ENCODE measurements around the gene TREM2.
"Not testable (repeated sequence)": the region's sequence is repeated elsewhere in the genome, so short reads cannot be mapped to it uniquely, and the experiment has no call there.

The TREM2 gene

GRCh38 chr6:41155132-41155805 is 7.6 kb downstream of the TREM2 start:
- DNase-seq (ENCODE audit: low read depth in 2 of 2): no peak

- DNase-seq (ENCODE audit: low read depth in 2 of 2): no peak
Observed at GRCh38 chr6:41153992-41154625, 8.8 kb downstream of the TREM2 start, which contains the start of gene TREML1. TREML1 (minus strand) TSS chr6:41154347; CDS start chr6:41154288, 59 bp downstream.

- no peak for DNase-seq (ENCODE audit: low read depth in 2 of 2)
Observed at GRCh38 chr6:41153451-41153850, 9.5 kb downstream of the TREM2 start.

GRCh38 chr6:41150671-41151070 is 12.2 kb downstream of the TREM2 start:
- no peak for DNase-seq (ENCODE audit: low read depth in 2 of 2)

- DNase-seq (ENCODE audit: low read depth in 2 of 2): no peak
Observed at GRCh38 chr6:41147917-41148316, 15.0 kb downstream of the TREM2 start.

GRCh38 chr6:41136911-41137310 is 26.0 kb downstream of the TREM2 start:
- no peak for DNase-seq (ENCODE audit: low read depth in 2 of 2)

- DNase-seq (ENCODE audit: low read depth in 2 of 2): no peak
Observed at GRCh38 chr6:41135062-41135832, 27.7 kb downstream of the TREM2 start.

- no peak for DNase-seq (ENCODE audit: low read depth in 2 of 2)
Observed at GRCh38 chr6:41132254-41132653, 30.7 kb downstream of the TREM2 start.

GRCh38 chr6:41125282-41125681 is 37.6 kb downstream of the TREM2 start:
- no peak for DNase-seq (ENCODE audit: low read depth in 2 of 2)

- no peak for DNase-seq (ENCODE audit: low read depth in 2 of 2)
Observed at GRCh38 chr6:41122918-41123317, 40.0 kb downstream of the TREM2 start.

- DNase-seq (ENCODE audit: low read depth in 2 of 2): no peak
Observed at GRCh38 chr6:41122373-41122772, 40.5 kb downstream of the TREM2 start.

- no peak for DNase-seq (ENCODE audit: low read depth in 2 of 2)
Observed at GRCh38 chr6:41120058-41120457, 42.9 kb downstream of the TREM2 start.

- DNase-seq (ENCODE audit: low read depth in 2 of 2): no peak
Observed at GRCh38 chr6:41119508-41119907, 43.4 kb downstream of the TREM2 start.

- DNase-seq (ENCODE audit: low read depth in 2 of 2): not testable (repeated sequence)
Observed at GRCh38 chr6:41115027-41115426, 47.9 kb downstream of the TREM2 start.

- DNase-seq (ENCODE audit: low read depth in 2 of 2): no peak
Observed at GRCh38 chr6:41111017-41111416, 51.9 kb downstream of the TREM2 start.

All from activated CD8-positive, alpha-beta memory T cell treated with anti-CD3 and anti-CD28 coated beads for 4 hours (primary cell).